Gastroesophageal sphincter (tissue), 3 donors: ENCODE data around the gene PRELP.

Source experiments
- POLR2A ChIP-seq, 2 donors: fragments of 450-650 bp; IDR thresholded peaks; one replicate each; pipeline ENCODE4 v1.6.1; 2017; ENCODE audit warnings: antibody characterized with exemption in 2 of 2, mild to moderate bottlenecking in 2 of 2, moderate library complexity in 1 of 2
- POLR2AphosphoS5 ChIP-seq: sonication (generic); formaldehyde crosslinking; IDR thresholded peaks from one replicate; pipeline ENCODE4 v1.6.1; 2017; ENCODE audit warnings: antibody characterized with exemption
- TF ChIP-seq, protein P1 (sequence below), 4 experiments: fragments of 200-600 bp in 2 of 4; fragments of 450-650 bp in 2 of 4; sonication (generic) in 1 of 4; IDR thresholded peaks; one replicate each; pipeline ENCODE4 v1.5.1; 2017 to 2019; ENCODE audit warnings: antibody characterized with exemption in 4 of 4, mild to moderate bottlenecking in 2 of 4, moderate library complexity in 2 of 4

DNA sequence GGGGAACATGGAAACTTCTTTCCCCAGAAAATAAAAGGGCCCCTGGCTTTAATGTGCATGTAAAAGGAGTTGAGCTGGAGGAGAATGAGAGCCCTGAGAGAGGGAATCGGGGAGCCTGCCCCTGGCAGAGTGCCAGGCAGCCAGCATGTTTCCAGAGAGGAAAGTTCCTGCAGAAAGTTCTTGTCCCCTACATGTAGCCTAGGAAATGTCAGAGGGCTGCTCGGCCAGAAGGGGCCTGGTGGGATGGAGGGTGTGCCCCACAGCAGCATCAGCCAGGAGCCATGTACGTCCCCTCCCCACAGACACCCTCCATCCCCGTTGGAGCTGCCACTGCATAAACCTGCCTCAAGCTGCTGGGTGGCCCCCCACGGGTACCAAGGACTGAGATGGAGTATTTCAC, 5.4 kb upstream of the PRELP start:
- no peak for TF ChIP-seq POLR2A (IDR thresholded peaks at IDR 0.05)
- TF ChIP-seq, protein P1, sequence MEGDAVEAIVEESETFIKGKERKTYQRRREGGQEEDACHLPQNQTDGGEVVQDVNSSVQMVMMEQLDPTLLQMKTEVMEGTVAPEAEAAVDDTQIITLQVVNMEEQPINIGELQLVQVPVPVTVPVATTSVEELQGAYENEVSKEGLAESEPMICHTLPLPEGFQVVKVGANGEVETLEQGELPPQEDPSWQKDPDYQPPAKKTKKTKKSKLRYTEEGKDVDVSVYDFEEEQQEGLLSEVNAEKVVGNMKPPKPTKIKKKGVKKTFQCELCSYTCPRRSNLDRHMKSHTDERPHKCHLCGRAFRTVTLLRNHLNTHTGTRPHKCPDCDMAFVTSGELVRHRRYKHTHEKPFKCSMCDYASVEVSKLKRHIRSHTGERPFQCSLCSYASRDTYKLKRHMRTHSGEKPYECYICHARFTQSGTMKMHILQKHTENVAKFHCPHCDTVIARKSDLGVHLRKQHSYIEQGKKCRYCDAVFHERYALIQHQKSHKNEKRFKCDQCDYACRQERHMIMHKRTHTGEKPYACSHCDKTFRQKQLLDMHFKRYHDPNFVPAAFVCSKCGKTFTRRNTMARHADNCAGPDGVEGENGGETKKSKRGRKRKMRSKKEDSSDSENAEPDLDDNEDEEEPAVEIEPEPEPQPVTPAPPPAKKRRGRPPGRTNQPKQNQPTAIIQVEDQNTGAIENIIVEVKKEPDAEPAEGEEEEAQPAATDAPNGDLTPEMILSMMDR (IDR thresholded peaks at IDR 0.05): no peak
- TF ChIP-seq POLR2AphosphoS5: no peak
